NCI-H2171 (cell line): ENCODE results near the gene NT5C.
"Not testable (repeated sequence)": the region's sequence is repeated elsewhere in the genome, so short reads cannot be mapped to it uniquely, and the experiment has no call there.

ENCODE experiments used
- DNase-seq: peaks from one replicate; lab custom pipeline; 2025; lab: John Stamatoyannopoulos, UW

NT5C gene

GRCh38 chr17:75131278-75132017, at the start of gene NT5C:
Gene NT5C (minus strand): TSS chr17:75131742. CDS start chr17:75131707, 35 bp downstream.
- DNase-seq, result peak; percentile 84

GRCh38 chr17:75181110-75181509, 49.6 kb upstream of the NT5C start:
- no peak for DNase-seq

- DNase-seq, result no peak
These were observed 46.9 kb upstream of the NT5C start for GRCh38 chr17:75178453-75178852.

GRCh38 chr17:75176625-75177024, 45.1 kb upstream of the NT5C start:
- no peak for DNase-seq

- DNase-seq, result no peak
These were observed 43.5 kb upstream of the NT5C start for GRCh38 chr17:75174996-75175395.

- DNase-seq, result no peak
These were observed 42.0 kb upstream of the NT5C start for GRCh38 chr17:75173526-75173925.

GRCh38 chr17:75168998-75169397, 37.5 kb upstream of the NT5C start:
- DNase-seq, result no peak

- DNase-seq, result not testable (repeated sequence)
These were observed 33.1 kb upstream of the NT5C start for GRCh38 chr17:75164606-75165005.

- DNase-seq, result no peak
These were observed 31.5 kb upstream of the NT5C start for GRCh38 chr17:75163074-75163473.

- no peak for DNase-seq
These were observed 28.7 kb upstream of the NT5C start for GRCh38 chr17:75160211-75160610.

GRCh38 chr17:75159196-75160031, 27.9 kb upstream of the NT5C start:
- no peak for DNase-seq

GRCh38 chr17:75158480-75158879, 26.9 kb upstream of the NT5C start:
- not testable (repeated sequence) for DNase-seq

- no peak for DNase-seq
These were observed 23.7 kb upstream of the NT5C start for GRCh38 chr17:75155191-75155601.

GRCh38 chr17:75154195-75155106, 22.9 kb upstream of the NT5C start, which contains the start of gene JPT1:
Gene JPT1 (minus strand): TSS chr17:75154512. CDS start chr17:75154397, 115 bp downstream.
- peak; percentile 98 for DNase-seq

- no peak for DNase-seq
These were observed 22.2 kb upstream of the NT5C start for GRCh38 chr17:75153780-75154194.

GRCh38 chr17:75152922-75153779, 21.6 kb upstream of the NT5C start:
- peak; percentile 17 for DNase-seq

GRCh38 chr17:75152523-75152921, 21.0 kb upstream of the NT5C start:
- no peak for DNase-seq

GRCh38 chr17:75151930-75152329, 20.4 kb upstream of the NT5C start:
- DNase-seq, result no peak

GRCh38 chr17:75147878-75148546, 16.5 kb upstream of the NT5C start:
- no peak for DNase-seq

- DNase-seq, result no peak
These were observed 15.1 kb upstream of the NT5C start for GRCh38 chr17:75146592-75146991.
